NCI-H2171 treated with DMSO at 0.1 percent for 48 hours (cell line): Measurements from ENCODE around the gene PTPN1.
"Not testable (repeated sequence)": the region's sequence is repeated elsewhere in the genome, so short reads cannot be mapped to it uniquely, and the experiment has no call there.

ENCODE experiments used
- DNase-seq: peaks from one replicate; lab custom pipeline; 2025; lab: John Stamatoyannopoulos, UW

PTPN1 gene

GRCh38 chr20:50558483-50558925 is 48.3 kb downstream of the PTPN1 start:
- DNase-seq: no peak

DNA sequence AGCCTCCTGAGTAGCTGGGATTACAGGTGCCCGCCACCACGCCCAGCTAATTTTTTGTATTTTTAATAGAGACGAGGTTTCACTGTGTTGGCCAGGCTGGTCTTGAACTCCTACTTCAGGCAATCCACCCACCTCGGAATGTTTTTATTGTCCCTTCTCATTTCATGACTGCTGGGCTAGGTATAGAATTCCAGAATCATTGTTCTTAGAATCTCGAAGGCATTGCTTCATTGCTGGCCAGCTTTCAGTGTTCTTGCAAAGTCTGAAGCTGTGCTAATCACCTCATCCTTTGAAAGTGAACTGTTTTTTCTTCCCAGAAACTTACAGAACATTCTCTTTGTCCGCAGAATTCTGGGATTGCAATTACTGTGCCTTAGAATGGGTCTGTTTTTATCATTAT is 49.0 kb downstream of the PTPN1 start:
- no peak for DNase-seq

DNA sequence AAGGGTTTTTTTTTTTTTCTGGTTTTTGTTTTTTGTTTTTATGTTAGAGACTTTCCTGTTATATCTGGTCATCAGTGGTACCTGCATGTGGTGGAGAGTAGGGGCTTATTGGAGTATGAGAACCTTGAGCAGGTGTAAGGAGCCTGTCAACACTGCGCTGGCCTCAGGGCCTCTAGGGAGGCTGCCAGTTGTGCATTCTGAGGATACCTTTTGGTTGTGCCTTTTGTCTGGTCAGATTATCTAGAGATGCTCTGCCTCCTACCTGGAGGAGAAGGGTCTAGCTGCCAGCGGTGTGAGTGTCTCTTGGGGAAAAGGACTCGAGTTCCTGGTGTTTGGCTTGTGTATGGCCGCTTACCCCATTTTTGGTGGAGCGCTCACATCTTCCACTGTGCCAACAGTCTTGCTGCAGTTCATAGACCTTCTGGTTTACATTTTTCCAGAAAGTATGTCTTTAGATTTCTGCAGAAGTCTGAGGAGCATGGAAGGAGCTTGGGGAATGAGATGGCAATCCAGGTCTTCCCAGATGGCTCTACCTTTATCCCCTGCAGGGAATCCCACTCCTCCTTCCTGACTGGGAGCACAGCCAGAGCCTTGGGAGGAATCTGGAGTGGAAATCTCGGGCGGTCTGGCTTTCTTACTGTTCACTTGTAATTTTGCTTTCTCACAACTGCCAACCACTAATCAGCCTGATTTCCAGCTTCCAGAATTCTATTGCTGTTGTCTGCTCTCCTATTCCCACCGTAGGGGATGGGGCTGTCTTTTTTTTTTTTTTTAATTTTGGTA is 49.9 kb downstream of the PTPN1 start:
- no peak for DNase-seq

- DNase-seq: no peak
These were observed 50.7 kb downstream of the PTPN1 start for GRCh38 chr20:50560867-50561266.

- DNase-seq: no peak
These were observed 51.3 kb downstream of the PTPN1 start for GRCh38 chr20:50561379-50562078.

- no peak for DNase-seq
These were observed 52.1 kb downstream of the PTPN1 start for GRCh38 chr20:50562262-50562701.

GRCh38 chr20:50563133-50563944 is 53.2 kb downstream of the PTPN1 start:
- no peak for DNase-seq

DNA sequence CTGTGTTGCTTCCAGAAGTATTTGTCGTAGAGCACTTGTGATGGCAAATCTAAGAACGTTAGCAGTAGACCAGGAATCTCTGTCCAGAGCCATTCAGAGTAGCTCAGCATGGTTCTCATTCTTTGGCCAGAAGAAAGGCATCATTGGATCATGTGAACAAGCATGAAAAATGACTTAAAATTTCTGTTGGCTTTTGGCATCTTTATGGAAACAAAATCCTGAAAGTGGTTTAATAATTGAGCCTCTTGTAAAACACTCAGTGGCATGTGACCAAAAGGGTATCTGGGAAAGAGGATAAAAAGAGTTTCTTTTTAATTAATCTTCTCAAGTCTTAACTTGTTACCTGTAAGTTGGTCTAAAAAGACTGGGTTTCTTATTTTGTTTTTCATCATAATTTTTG is 55.2 kb downstream of the PTPN1 start:
- no peak for DNase-seq

DNA sequence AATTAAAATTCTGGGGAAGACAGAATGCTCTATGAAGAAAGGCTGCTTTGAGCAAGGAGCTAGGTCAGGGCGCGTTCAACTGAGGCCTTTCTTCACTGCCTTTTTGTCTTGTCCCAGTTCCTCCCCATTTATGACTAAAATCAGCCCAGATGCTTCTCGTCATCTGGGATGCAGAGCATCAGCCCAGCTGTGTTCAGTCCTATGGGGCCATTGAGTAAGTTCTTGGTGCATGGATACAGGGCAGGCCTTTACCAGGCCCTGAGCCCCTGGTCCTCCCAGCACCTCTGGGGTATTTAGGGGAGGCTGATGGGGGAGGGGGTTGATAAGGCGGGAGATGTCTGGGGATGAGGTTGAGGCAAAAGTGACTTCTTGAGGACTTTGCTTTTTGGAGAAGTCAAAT is 55.7 kb downstream of the PTPN1 start:
- DNase-seq: no peak

DNA sequence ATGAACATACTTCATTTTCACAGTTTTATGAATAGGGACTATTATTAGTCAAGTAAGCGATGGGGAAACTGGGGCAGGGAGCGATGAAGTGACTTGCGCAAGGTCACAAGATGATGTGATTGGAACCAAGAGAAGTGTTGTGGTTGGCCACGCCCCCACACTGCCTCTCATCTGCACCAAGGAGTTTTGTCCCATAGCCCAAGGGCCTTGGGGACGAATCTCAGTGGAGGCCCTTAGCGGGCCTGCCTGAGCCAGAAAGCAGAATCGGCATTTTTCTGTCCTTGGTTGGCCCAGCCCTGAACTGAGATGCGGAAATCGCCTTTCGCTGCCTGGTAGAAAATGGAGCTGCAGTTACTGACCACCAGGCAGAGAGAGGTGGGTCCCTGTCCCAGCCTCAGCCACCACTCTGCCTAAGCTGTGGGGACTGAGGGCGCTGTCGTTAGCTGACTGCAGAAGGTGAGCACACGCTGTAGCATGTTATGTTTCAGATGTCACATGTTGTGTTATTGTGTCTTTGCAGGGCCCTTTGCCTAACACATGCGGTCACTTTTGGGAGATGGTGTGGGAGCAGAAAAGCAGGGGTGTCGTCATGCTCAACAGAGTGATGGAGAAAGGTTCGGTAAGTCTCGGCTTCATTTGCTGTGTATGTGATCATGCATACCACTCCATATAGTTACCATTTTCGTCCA is 57.8 kb downstream of the PTPN1 start:
- DNase-seq: no peak

DNA sequence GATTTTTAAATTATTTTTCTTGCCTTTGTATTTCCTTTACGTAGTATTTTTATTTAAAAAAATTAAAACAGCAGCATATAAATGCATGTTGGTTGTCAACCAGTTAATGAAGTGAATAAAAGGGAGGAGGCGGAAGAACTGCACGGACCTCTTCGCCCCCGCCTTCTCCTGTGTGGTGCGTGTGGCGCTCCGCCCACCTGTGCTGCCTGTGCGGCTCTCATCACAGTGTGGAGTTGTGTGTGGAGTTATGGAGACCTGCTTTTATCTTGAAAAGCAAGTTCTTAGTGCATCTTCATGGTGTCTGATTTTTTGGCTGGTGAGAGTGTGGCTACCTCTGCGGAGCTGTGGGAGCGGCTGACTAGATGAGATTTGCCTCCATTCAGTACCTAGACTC is 58.4 kb downstream of the PTPN1 start:
- no peak for DNase-seq

- DNase-seq: not testable (repeated sequence)
These were observed 59.3 kb downstream of the PTPN1 start for GRCh38 chr20:50569487-50569863.

- no peak for DNase-seq
These were observed 60.0 kb downstream of the PTPN1 start for GRCh38 chr20:50569864-50570836.

DNA sequence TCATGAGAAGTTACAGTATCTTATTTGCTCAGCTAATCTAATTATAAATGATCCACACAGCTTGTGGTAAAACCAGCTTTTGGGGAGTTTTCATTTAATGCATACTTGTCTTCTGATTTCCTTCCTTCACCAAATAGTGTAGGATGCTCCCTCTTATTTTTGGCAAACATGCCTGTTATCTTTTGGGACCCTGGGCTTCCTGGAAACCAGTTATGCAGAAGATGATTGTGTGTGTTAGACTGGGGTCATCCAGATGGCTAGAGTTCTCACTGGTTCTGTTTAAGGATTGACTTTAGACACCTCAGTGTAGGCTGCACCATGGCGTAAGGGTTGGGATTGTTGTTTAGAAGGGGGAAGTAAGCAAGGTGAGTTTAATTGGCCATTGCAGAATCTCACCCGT is 61.3 kb downstream of the PTPN1 start:
- DNase-seq: no peak

- peak; percentile 94 for DNase-seq
These were observed 63.0 kb downstream of the PTPN1 start for GRCh38 chr20:50572938-50573777.

- DNase-seq: no peak
These were observed 63.9 kb downstream of the PTPN1 start for GRCh38 chr20:50574108-50574507.

DNA sequence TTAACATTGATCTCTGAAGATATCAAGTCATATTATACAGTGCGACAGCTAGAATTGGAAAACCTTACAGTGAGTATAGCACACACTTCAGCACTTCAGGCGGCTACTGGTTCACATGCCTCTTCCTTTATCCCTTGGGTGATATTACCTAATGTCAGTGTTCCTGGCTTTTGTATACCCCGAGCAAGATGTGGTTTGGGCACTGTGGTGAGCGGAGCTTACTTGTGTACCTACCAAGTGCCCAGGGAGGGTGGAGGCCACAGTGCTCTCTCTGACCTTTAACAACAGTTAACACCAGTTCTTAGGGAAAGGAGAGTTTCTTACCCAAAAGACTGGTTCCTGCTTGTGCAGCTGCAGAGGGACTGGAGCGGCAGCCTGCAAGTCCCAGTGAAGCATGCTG is 64.4 kb downstream of the PTPN1 start:
- no peak for DNase-seq

- peak; percentile 59 for DNase-seq
These were observed 65.9 kb downstream of the PTPN1 start for GRCh38 chr20:50575865-50576720.
